Hematopoietic multipotent progenitor cell treated with erythropoietin and hydrocortisone succinate and interleukin-3 and kit ligand, for 17 days (in vitro differentiated cells): ENCODE measurements around the gene POLR3A.
"Not testable (repeated sequence)": the region's sequence is repeated elsewhere in the genome, so short reads cannot be mapped to it uniquely, and the experiment has no call there.

ENCODE experiments used
- DNase-seq: peaks from one replicate; pipeline ENCODE4 v3.0.0-alpha.2; 2015; ENCODE audit warnings: low spot score

Gene POLR3A

GRCh38 chr10:78019264-78019663, 10.1 kb downstream of the POLR3A start:
- DNase-seq = no peak

GRCh38 chr10:78017856-78018255, 11.5 kb downstream of the POLR3A start:
- DNase-seq = no peak

GRCh38 chr10:78015546-78015945, 13.8 kb downstream of the POLR3A start:
- no peak for DNase-seq

DNA sequence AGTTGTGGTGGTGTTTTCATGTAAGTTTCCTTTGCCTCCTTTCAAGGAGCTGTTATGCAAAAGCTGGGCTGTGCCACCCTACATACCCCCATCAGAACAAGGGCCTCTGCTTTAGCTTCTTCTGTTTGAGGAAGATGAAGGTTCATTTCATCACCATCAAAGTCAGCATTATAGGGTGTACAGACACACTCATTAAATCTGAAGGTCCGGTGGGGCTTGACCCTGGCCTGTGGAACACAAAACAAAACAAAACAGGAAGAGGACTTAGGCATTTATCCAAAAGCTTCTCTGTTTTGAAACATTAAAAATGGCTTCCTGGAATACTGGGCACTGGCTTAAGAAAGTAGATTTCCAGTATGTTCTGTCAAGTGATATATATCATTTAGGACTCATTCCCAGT, 15.8 kb downstream of the POLR3A start:
- no peak for DNase-seq

- DNase-seq = no peak
Measured at GRCh38 chr10:78011065-78011464, 18.2 kb downstream of the POLR3A start.

DNA sequence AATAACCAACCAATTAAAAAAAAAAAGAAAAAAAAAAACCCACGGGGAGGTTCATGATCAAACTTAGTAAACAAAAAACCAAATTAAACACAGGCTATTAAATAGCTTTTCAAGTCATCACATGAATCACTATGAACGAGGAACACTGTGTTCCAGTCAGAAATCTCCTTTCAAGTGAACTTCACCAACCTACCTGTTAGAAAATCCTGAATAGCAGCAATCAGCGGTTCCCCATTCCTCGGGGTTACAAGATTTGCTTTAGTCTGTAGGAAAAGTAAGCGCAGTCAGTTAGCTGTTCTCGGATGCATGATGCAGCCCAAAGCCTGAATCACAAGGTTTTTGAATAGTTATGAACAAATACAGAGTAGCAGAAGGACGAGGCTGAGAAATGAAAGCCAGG, 19.0 kb downstream of the POLR3A start:
- no peak for DNase-seq

GRCh38 chr10:78009662-78010061, 19.7 kb downstream of the POLR3A start:
- DNase-seq = no peak

DNA sequence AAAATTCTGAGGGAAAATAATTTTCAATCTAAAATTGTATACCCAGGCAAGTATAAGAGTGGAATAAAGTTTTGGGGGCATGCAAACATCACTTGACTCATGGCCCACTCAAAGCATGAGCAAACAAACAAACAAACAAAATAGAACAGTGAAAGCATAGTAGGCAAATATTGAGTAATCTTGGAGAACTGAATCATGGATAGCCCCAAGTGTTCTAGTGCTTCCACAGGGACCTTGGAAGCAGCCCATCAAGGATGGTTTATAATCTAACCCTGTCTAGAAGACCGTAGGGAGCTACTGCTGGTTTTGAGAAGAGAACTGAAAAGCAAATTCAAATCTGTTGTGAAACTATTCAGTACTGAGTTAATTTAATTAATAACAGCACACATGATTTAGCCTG, 22.1 kb downstream of the POLR3A start:
- DNase-seq = no peak

DNA sequence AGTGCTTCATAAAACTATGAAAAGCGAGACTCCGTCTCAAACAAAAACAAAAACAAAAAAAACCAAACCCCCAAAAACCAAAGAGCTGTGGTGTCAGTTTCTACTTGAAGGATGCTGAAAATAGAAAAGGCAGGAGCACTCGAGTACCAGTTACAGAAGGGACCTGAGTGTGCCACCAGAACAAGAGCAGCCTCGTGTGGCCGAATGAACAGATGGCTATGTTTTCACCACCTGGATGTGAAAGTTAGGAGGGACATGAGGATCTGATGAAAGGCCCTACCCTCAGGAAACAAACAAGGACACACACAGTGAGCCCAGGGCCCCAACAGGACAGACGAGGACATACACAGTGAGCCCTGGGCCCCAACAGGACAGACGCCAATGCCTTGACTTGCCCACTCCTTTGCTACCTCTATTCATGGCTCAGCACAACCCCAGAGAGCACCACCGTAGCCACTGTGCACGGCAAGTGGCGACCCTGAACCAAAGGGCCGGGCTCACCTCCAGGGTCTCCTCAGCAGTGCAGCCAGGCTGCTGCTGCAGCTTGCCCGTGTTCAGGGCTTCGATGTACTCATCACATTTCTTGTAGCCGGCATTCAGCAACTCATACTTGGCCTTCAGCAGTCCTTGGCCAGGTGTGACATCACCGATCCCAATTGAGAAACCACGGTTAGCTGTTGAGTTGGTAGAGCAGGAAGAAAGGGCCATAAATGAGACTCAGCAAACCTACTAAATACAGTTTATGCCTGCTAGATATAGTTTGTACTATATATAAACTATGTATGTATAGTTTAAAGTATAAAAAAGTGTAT, 24.9 kb downstream of the POLR3A start:
- no peak for DNase-seq

GRCh38 chr10:78002541-78003288, 26.6 kb downstream of the POLR3A start:
- no peak for DNase-seq

DNA sequence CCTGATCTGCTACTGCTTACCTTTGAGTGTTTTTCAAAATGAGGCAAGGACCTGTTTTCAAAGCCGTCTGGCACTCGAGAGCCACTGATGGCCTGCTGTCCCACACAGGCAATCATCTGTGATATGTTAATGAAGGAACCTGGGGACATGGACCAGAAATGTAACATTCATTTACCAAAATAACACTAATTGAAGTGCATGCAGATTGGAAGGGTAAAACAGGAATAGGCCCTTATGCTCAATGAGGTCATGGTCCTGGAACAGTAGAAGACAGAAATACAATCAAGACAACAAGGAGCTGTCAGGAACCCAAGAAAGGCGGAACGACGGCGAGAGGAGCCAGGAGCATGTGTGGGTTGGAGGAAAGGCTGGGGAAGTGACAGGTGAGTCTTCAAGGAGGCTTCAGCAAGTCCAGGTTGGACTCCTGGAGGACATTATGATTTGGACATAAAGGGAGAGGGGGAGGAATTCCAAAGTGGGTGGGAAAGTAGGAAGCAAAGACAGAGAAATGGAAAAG, 28.3 kb downstream of the POLR3A start:
- DNase-seq = no peak

DNA sequence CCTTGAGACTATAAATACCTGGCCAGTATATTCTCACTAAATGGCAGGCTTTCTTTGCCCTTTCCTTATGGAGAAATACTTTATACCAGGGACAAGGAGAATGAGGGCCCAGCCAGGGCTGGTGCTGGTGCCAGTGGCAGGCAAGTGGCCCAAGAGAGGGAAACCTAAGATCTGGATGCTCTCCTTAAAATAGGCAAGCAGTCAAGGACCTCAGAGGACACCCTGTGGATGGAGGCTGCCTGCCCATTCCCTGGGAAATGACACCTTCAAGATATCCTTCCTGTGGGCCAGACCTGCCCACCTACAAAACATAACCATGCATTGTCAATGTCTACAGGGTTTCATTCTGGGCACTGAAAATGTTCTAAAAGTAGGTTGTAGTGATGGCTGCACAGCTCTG, 29.1 kb downstream of the POLR3A start:
- no peak for DNase-seq

DNA sequence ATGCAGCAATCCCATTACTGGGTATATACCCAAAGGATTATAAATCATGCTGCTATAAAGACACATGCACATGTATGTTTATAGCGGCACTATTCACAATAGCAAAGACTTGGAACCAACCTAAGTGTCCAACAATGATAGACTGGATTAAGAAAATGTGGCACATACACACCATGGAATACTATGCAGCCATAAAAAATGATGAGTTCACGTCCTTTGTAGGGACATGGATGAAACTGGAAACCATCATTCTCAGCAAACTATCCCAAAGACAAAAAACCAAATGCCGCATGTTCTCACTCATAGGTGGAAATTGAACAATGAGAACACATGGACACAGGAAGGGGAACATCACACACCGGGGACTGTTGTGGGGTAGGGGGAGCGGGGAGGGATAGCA, 30.5 kb downstream of the POLR3A start:
- DNase-seq = not testable (repeated sequence)

GRCh38 chr10:77993620-77994019, 35.7 kb downstream of the POLR3A start:
- no peak for DNase-seq

DNA sequence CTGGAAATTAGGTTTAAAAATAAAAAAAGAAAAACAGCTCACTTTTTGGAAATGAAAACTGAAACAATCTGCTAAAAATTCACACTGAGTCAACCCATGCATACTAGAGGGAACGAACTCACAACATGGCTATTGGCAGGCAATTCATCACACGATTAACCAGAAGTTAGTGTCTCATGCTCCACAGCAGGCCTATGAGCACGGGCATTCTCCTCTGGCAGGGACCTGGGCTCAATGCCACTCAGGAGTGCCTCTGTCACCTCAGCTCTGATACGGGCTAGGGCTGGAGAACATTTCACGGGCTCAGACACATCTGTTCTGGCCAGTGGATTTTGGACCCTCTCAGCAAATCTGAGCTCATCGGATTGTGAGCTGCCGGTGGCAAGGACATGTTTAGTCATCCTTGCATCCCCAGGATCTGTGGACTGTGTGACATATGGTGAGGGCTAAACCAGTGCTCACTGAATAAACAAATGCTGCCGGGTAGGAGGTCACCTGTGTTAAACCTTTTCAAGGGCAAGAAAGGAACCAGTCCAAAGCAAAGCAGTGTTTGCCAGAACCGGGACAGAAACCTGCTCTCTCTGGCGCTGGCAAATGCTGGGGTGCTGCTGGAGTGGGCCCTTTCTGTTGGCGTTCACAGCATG, 40.1 kb downstream of the POLR3A start:
- no peak for DNase-seq

GRCh38 chr10:77987671-77988255, 41.6 kb downstream of the POLR3A start:
- DNase-seq = no peak

DNA sequence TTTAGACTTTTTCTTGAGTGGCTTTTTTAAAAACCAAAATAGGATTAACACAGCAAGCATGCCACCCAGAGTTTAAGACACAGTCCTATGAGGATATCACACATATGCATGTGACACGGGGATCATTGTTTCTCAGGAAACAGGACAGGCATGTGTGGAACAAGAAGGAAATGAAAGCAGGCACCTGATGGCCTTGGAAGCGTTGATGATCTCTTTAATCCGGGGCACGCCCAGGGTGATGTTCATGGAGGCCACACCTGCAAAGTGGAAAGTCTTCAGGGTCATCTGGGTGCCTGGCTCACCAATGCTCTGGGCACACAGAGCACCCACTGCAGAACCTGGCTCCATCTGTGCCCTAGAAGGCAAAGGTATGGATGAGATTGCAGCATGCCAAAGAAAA, 44.3 kb downstream of the POLR3A start:
- no peak for DNase-seq

DNA sequence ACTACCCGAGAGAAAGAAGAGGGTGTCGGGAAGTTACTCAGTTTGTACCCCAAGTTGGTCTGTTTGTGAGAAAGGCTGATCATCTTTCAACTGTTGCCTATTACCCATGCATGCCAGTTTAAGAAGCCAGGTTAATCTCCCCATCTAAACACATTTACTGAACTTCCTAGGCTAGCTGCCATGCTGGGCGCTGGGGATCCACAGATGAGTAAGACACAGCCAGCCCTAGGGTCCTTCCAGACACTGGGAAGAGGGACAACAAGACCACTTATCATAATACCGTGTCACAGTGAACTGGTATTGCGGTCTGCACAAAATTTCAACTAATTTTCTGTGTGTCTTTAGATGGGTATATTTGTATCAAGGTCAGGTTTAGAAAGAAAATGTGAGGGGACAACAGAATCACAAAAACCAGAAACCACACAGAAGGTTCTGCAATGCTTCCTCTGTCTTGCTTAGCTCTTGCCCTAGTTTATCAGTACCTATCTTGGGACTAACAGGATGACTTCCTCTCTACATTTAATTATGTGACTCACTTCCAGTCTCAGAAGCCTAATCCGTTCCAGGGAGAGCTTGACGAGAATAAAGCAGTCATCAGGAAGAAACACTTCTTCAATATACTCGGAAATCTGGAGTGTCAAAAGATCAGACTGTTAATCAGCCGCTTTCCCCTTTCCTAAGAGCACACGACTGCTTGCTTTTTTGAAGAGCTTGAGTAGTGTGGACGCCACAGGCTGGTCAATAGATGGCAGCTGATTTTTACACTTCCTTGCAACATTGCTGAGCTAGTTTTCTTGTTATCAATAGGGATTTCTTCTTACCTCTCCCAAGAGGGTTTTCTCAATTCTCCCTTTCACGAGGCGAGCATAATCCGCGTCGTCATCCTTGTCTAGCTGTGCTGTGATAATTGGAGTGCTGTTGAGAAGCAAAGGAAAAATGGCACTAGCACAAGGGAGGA, 45.7 kb downstream of the POLR3A start:
- DNase-seq = no peak

DNA sequence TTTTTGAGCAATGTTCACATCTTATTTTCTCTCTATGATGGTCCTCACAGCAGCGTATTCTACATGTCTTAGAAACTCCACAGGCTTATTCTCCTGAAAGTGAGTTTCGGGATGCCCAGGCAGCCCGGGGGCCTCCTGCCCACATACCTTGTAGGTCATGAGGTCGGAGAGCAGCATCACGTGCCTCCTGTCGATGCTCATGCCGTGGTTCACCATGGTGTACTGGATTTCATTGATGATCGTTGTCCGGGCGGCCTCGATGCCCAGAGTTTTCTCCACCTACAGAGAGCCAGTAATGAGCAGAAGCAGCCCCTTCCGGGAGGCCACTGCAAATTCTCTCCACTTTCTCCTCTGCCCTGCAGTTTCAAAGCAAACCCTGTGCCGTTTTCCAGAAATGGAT, 48.0 kb downstream of the POLR3A start:
- no peak for DNase-seq

DNA sequence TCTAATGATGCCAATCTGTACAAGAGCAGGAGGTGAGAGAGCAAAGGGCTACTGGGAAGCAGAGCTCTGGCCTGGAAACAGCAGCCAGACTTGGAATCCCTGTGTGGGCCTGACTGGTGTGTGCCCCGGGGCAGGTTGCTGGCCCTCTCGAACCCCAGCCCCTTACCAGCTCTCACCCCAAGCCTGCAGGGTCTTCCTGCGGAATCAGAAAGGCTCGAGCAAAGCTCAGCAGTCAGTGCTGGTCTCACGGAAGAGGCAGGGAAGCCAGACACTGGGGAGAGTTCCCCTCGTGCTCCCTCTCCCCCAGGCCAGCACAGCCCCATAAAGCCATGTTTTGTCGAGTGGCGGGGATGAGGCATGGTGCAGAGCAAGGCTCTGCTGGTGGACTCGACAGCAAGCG, 50.1 kb downstream of the POLR3A start:
- DNase-seq = no peak

DNA sequence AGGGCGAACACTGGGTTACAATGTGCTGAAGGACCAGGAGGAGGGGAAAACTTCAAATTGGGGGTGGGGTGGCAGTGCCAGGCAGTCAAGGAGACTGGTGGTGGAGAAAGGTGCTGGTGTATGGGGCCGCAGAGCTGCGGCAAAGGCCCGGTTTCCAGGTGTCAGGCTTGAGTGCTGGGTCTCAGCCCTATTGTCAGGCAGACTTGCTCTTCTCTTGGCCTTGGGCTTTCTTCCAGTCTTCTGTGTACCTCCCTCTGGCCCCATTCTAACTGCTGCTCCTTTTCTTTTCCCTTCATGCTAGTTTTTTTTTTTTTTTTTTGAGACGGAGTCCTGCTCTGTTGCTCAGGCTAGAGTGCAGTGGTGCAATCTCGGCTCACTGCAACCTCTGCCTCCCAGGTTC, 51.0 kb downstream of the POLR3A start:
- no peak for DNase-seq
